HFF-Myc (cell line): ENCODE results near the gene HLA-E.

ENCODE experiments used
- DNase-seq: peaks from one replicate; pipeline ENCODE4 v3.0.0-alpha.2; 2011; ENCODE audit warnings: low read depth; ENCODE audit errors: extremely low read depth
- H3K4me3 ChIP-seq: replicated peaks from 2 replicates; pipeline ENCODE4 v1.5.1; 2011; ENCODE audit warnings: low read depth, mild to moderate bottlenecking, control low read depth, low read length
- CTCF ChIP-seq: IDR thresholded peaks from 2 replicates; pipeline ENCODE4 v1.5.1; 2012; ENCODE audit warnings: mild to moderate bottlenecking, low read depth, low read length, control low read depth; ENCODE audit errors: missing control alignments

The HLA-E gene

GRCh38 chr6:30530014-30530413 lies 40.7 kb downstream of the HLA-E start:
- DNase-seq: no peak
- H3K4me3 ChIP-seq: no peak overlapping the region
- TF ChIP-seq CTCF: no peak

- no peak overlapping the region for H3K4me3 ChIP-seq
- no peak for DNase-seq
- no peak for TF ChIP-seq CTCF
Observed at GRCh38 chr6:30533460-30534294, 44.4 kb downstream of the HLA-E start.

DNA sequence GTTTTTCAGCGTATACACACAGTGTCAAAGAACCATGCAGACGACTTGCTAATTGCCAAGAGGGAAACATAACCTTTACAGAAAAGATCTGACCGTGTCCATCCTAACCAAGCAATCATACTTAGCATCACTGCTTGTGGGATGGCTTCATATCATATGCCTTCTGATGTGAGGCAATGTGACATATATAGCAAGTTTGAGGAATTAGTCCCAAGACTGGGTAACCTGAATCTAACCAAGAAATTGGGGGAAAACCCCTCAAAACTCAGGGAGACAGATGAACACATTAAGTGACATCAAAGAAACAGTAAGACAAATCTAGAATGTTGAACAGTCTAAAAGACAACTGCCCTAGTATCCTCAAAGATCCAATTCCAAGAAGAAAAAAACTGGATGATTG lies 48.6 kb downstream of the HLA-E start:
- no peak for DNase-seq
- no peak for TF ChIP-seq CTCF
- H3K4me3 ChIP-seq: no peak overlapping the region

DNA sequence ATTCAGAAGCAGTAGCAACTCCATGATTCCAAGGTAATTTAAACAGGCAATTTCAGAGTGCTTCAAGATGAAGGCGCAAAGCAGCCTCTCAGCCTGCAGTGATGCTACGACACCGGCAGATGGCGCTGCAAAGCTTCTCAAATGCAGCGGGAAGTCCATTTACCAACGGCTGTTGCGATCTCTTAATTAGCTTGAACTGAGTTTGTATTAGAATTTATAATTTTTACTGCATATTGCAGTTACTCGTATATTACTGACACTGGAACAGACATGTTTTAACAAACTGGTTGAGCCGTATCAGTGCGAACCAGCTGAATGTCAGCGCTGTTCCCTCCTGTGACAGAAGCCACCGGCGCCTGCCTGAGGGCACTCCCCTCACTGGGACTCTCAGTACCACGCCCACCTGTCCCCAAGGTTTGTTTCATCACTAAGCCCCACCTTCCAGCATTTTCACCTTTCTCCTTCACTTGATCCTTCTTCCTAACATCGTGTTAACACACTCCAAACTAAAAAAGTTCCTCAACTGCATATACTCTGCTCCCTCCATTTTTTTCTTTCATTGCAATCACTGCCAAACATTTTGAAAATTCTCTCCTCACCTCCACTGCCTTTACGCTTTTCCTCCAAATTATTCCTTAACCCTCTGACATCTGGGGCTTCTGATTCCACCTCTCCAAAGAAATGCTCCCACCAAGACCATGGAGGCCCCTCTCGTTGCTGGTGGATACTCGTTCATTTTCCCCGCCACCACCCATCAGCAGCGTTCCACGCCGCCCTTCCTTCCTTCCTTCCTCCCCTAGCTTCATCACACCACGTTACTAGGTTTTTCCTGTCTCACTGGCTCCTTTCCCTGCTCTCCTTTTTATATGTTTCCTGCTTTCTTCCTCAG lies 52.5 kb downstream of the HLA-E start:
- peak overlapping the region; percentile 18; the same call in 1 of the 2 replicates for H3K4me3 ChIP-seq
- peak; percentile 99 for TF ChIP-seq CTCF
- no peak for DNase-seq

- H3K4me3 ChIP-seq: no peak overlapping the region
- DNase-seq: no peak
- no peak for TF ChIP-seq CTCF
Observed at GRCh38 chr6:30542404-30542725, 53.1 kb downstream of the HLA-E start.

- H3K4me3 ChIP-seq: no peak overlapping the region
- no peak for DNase-seq
- TF ChIP-seq CTCF: no peak
Observed at GRCh38 chr6:30542915-30543314, 53.6 kb downstream of the HLA-E start.
